Measurements from ENCODE around the gene SRI.

Gene SRI

DNA sequence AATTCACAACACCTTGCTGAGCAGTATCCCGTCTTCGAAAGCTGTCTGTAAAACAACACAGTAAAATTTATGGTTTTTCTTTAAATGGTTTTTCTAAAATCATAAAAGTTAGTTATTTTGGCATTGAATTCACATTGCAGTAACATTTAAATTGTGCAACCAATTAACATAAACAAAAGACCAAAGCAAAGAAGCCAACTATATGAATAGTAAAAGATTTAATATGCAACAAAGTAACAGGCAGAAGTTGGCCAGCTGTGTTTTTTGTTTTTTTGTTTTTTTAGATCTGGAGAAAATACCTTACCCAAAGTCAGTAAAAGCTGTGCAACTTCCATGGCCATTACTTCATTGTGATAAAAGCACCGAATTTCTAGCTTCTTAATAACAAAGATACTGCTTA lies 11.3 kb downstream of the SRI start:
- Histone ChIP-seq H3K9me3 (ENCODE audit: control insufficient read depth in 5 of 5, low read length in 5 of 5) (no peaks in the 10 kb centered on the region), H3K36me3 (ENCODE audit: control insufficient read depth in 5 of 5, insufficient read depth in 5 of 5, low read length in 5 of 5) (peaks cover 67 to 90% (median 74%) of the 10 kb centered on the region in 5 donors), H3K27ac (ENCODE audit: low read depth, low read length) (no peak overlapping the region), H3K4me3 (ENCODE audit: low read depth in 1 of 5, low read length in 5 of 5) (no peak overlapping the region), H3K4me1 (ENCODE audit: control insufficient read depth in 5 of 5, insufficient read depth in 5 of 5, low read length in 5 of 5) (no peaks in the 10 kb centered on the region), H3K27me3 (ENCODE audit: control insufficient read depth in 5 of 5, insufficient read depth in 4 of 5, low read length in 5 of 5) (no peaks in the 10 kb centered on the region), H3K9ac (ENCODE audit: low read length in 5 of 5) (no peak overlapping the region)

- Histone ChIP-seq H3K27ac (ENCODE audit: low read depth, low read length) (no peak overlapping the region), H3K4me3 (ENCODE audit: low read depth in 1 of 5, low read length in 5 of 5) (no peak overlapping the region), H3K4me1 (ENCODE audit: control insufficient read depth in 5 of 5, insufficient read depth in 5 of 5, low read length in 5 of 5) (no peaks in the 10 kb centered on the region), H3K9ac (ENCODE audit: low read length in 5 of 5) (no peak overlapping the region), H3K27me3 (ENCODE audit: control insufficient read depth in 5 of 5, insufficient read depth in 4 of 5, low read length in 5 of 5) (no peaks in the 10 kb centered on the region), H3K36me3 (ENCODE audit: control insufficient read depth in 5 of 5, insufficient read depth in 5 of 5, low read length in 5 of 5) (peaks cover 71 to 85% (median 75%) of the 10 kb centered on the region in 5 donors), H3K9me3 (ENCODE audit: control insufficient read depth in 5 of 5, low read length in 5 of 5) (no peaks in the 10 kb centered on the region)
Measured at GRCh38 chr7:88206254-88206653, 13.6 kb downstream of the SRI start.

- Histone ChIP-seq H3K4me1 (ENCODE audit: control insufficient read depth in 5 of 5, insufficient read depth in 5 of 5, low read length in 5 of 5) (no peaks in the 10 kb centered on the region), H3K36me3 (ENCODE audit: control insufficient read depth in 5 of 5, insufficient read depth in 5 of 5, low read length in 5 of 5) (peaks cover 68 to 87% (median 77%) of the 10 kb centered on the region in 5 donors), H3K27ac (ENCODE audit: low read depth, low read length) (no peak overlapping the region), H3K27me3 (ENCODE audit: control insufficient read depth in 5 of 5, insufficient read depth in 4 of 5, low read length in 5 of 5) (no peaks in the 10 kb centered on the region), H3K9me3 (ENCODE audit: control insufficient read depth in 5 of 5, low read length in 5 of 5) (no peaks in the 10 kb centered on the region), H3K4me3 (ENCODE audit: low read depth in 1 of 5, low read length in 5 of 5) (no peak overlapping the region), H3K9ac (ENCODE audit: low read length in 5 of 5) (no peak overlapping the region)
Measured at GRCh38 chr7:88205179-88205578, 14.7 kb downstream of the SRI start.

DNA sequence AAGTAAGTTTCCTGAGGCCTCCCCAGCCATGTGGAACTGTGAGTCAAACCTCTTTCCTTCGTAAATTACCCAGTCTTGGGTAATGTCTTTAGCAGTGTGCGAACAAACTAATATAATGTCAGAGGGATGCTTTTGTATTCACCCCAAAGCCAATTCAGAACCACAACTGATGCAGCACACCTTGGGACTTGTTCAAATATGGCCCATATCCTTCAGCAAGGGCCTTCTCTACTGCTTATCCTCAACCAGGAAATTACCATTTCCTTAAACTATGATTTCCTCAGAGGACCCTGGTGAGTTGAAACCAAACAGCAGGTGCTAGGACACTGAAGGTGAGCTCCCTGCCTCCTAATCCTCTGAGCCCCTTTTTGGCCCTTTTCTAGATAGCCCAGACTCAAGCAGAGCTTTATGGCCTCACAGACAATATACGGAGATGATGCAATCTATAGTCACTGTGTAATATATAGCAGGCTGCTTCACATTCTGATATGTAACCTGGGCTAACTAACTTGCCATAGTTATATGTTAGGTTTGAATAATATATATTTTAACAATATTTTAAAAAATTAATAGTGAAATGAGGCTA lies 15.2 kb downstream of the SRI start:
- peaks cover 64 to 81% (median 74%) of the 10 kb centered on the region in 5 donors for H3K36me3 ChIP-seq (ENCODE audit: control insufficient read depth in 5 of 5, insufficient read depth in 5 of 5, low read length in 5 of 5)
- H3K27me3 ChIP-seq (ENCODE audit: control insufficient read depth in 5 of 5, insufficient read depth in 4 of 5, low read length in 5 of 5), result no peaks in the 10 kb centered on the region
- H3K27ac ChIP-seq (ENCODE audit: low read depth, low read length), result no peak overlapping the region
- no peaks in the 10 kb centered on the region for H3K9me3 ChIP-seq (ENCODE audit: control insufficient read depth in 5 of 5, low read length in 5 of 5)
- no peaks in the 10 kb centered on the region for H3K4me1 ChIP-seq (ENCODE audit: control insufficient read depth in 5 of 5, insufficient read depth in 5 of 5, low read length in 5 of 5)
- no peak overlapping the region for H3K4me3 ChIP-seq (ENCODE audit: low read depth in 1 of 5, low read length in 5 of 5)
- no peak overlapping the region for H3K9ac ChIP-seq (ENCODE audit: low read length in 5 of 5)

GRCh38 chr7:88203401-88203800 lies 16.4 kb downstream of the SRI start:
- Histone ChIP-seq H3K4me3 (ENCODE audit: low read depth in 1 of 5, low read length in 5 of 5) (no peak overlapping the region), H3K27ac (ENCODE audit: low read depth, low read length) (no peak overlapping the region), H3K4me1 (ENCODE audit: control insufficient read depth in 5 of 5, insufficient read depth in 5 of 5, low read length in 5 of 5) (no peaks in the 10 kb centered on the region), H3K36me3 (ENCODE audit: control insufficient read depth in 5 of 5, insufficient read depth in 5 of 5, low read length in 5 of 5) (peaks cover 58 to 69% (median 63%) of the 10 kb centered on the region in 5 donors), H3K27me3 (ENCODE audit: control insufficient read depth in 5 of 5, insufficient read depth in 4 of 5, low read length in 5 of 5) (no peaks in the 10 kb centered on the region), H3K9me3 (ENCODE audit: control insufficient read depth in 5 of 5, low read length in 5 of 5) (no peaks in the 10 kb centered on the region), H3K9ac (ENCODE audit: low read length in 5 of 5) (no peak overlapping the region)

DNA sequence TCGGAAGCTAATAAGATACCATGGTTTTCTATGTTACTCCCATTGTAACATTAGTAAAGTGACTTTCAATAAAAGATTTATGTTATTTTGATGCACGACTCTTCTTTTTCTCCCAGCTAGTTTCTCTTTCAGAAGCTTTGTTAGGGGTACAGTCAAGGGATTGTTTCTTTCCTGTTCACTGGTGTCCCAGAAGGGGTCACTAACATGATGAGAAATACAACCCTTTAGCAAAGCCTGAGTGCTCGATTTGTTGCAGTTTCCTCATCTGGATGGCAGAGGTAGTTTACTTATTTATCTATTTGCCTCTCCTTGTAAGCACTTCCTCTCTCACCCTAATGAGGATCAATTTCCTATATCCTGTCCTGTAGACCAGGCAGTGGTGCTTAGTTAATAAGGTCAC lies 17.0 kb downstream of the SRI start:
- Histone ChIP-seq H3K4me3 (ENCODE audit: low read depth in 1 of 5, low read length in 5 of 5) (no peak overlapping the region), H3K36me3 (ENCODE audit: control insufficient read depth in 5 of 5, insufficient read depth in 5 of 5, low read length in 5 of 5) (peaks cover 52 to 63% (median 57%) of the 10 kb centered on the region in 5 donors), H3K27me3 (ENCODE audit: control insufficient read depth in 5 of 5, insufficient read depth in 4 of 5, low read length in 5 of 5) (no peaks in the 10 kb centered on the region), H3K9ac (ENCODE audit: low read length in 5 of 5) (no peak overlapping the region), H3K9me3 (ENCODE audit: control insufficient read depth in 5 of 5, low read length in 5 of 5) (no peaks in the 10 kb centered on the region), H3K4me1 (ENCODE audit: control insufficient read depth in 5 of 5, insufficient read depth in 5 of 5, low read length in 5 of 5) (no peaks in the 10 kb centered on the region), H3K27ac (ENCODE audit: low read depth, low read length) (no peak overlapping the region)

DNA sequence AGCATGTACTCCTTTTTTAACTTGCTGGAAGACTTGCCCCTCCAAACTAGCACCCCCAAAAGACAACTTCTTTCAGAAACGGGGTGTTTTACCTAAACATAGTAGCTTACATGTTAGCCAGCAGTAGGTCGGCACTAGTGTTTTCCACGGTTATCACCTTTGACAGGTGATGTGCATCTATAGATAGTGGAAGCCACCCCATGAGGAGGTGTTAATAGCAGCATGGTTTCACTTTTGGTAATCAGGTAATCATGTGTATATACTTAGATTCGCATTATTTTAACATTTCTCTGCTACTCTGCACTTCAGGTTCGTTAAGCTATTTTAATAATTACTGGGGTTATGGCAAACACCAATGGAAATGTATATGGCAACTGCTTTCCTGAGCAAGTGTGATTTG lies 17.6 kb downstream of the SRI start:
- H3K9ac ChIP-seq (ENCODE audit: low read length in 5 of 5), result no peak overlapping the region
- H3K4me3 ChIP-seq (ENCODE audit: low read depth in 1 of 5, low read length in 5 of 5), result no peak overlapping the region
- no peak overlapping the region for H3K27ac ChIP-seq (ENCODE audit: low read depth, low read length)
- H3K36me3 ChIP-seq (ENCODE audit: control insufficient read depth in 5 of 5, insufficient read depth in 5 of 5, low read length in 5 of 5), result peaks cover 49 to 58% (median 52%) of the 10 kb centered on the region in 5 donors
- H3K9me3 ChIP-seq (ENCODE audit: control insufficient read depth in 5 of 5, low read length in 5 of 5), result no peaks in the 10 kb centered on the region
- no peaks in the 10 kb centered on the region for H3K4me1 ChIP-seq (ENCODE audit: control insufficient read depth in 5 of 5, insufficient read depth in 5 of 5, low read length in 5 of 5)
- H3K27me3 ChIP-seq (ENCODE audit: control insufficient read depth in 5 of 5, insufficient read depth in 4 of 5, low read length in 5 of 5), result no peaks in the 10 kb centered on the region

GRCh38 chr7:88201305-88201704 lies 18.5 kb downstream of the SRI start:
- Histone ChIP-seq H3K9me3 (ENCODE audit: control insufficient read depth in 5 of 5, low read length in 5 of 5) (no peaks in the 10 kb centered on the region), H3K27ac (ENCODE audit: low read depth, low read length) (no peak overlapping the region), H3K36me3 (ENCODE audit: control insufficient read depth in 5 of 5, insufficient read depth in 5 of 5, low read length in 5 of 5) (peaks cover 42 to 50% (median 43%) of the 10 kb centered on the region in 5 donors), H3K27me3 (ENCODE audit: control insufficient read depth in 5 of 5, insufficient read depth in 4 of 5, low read length in 5 of 5) (no peaks in the 10 kb centered on the region), H3K9ac (ENCODE audit: low read length in 5 of 5) (no peak overlapping the region), H3K4me1 (ENCODE audit: control insufficient read depth in 5 of 5, insufficient read depth in 5 of 5, low read length in 5 of 5) (no peaks in the 10 kb centered on the region), H3K4me3 (ENCODE audit: low read depth in 1 of 5, low read length in 5 of 5) (no peak overlapping the region)

- H3K27ac ChIP-seq (ENCODE audit: low read depth, low read length), result no peak overlapping the region
- H3K4me1 ChIP-seq (ENCODE audit: control insufficient read depth in 5 of 5, insufficient read depth in 5 of 5, low read length in 5 of 5), result no peaks in the 10 kb centered on the region
- H3K9ac ChIP-seq (ENCODE audit: low read length in 5 of 5), result no peak overlapping the region
- peaks cover 37 to 46% (median 38%) of the 10 kb centered on the region in 5 donors for H3K36me3 ChIP-seq (ENCODE audit: control insufficient read depth in 5 of 5, insufficient read depth in 5 of 5, low read length in 5 of 5)
- no peaks in the 10 kb centered on the region for H3K27me3 ChIP-seq (ENCODE audit: control insufficient read depth in 5 of 5, insufficient read depth in 4 of 5, low read length in 5 of 5)
- H3K4me3 ChIP-seq (ENCODE audit: low read depth in 1 of 5, low read length in 5 of 5), result no peak overlapping the region
- no peaks in the 10 kb centered on the region for H3K9me3 ChIP-seq (ENCODE audit: control insufficient read depth in 5 of 5, low read length in 5 of 5)
Measured at GRCh38 chr7:88200789-88201188, 19.0 kb downstream of the SRI start.

- Histone ChIP-seq H3K4me1 (ENCODE audit: control insufficient read depth in 5 of 5, insufficient read depth in 5 of 5, low read length in 5 of 5) (no peaks in the 10 kb centered on the region), H3K27me3 (ENCODE audit: control insufficient read depth in 5 of 5, insufficient read depth in 4 of 5, low read length in 5 of 5) (no peaks in the 10 kb centered on the region), H3K9ac (ENCODE audit: low read length in 5 of 5) (no peak overlapping the region), H3K4me3 (ENCODE audit: low read depth in 1 of 5, low read length in 5 of 5) (no peak overlapping the region), H3K9me3 (ENCODE audit: control insufficient read depth in 5 of 5, low read length in 5 of 5) (no peaks in the 10 kb centered on the region), H3K27ac (ENCODE audit: low read depth, low read length) (no peak overlapping the region), H3K36me3 (ENCODE audit: control insufficient read depth in 5 of 5, insufficient read depth in 5 of 5, low read length in 5 of 5) (peaks cover 33 to 43% (median 34%) of the 10 kb centered on the region in 5 donors)
Measured at GRCh38 chr7:88200261-88200660, 19.6 kb downstream of the SRI start.

All from subcutaneous abdominal adipose tissue (tissue), 5 donors.